Keratinocyte (primary cell): Measurements from ENCODE around the gene MICAL2. TPM values are rescaled to one million over a fixed set of nuclear protein-coding genes. Genes with fewer than 3 reads are reported as not detected.
A peak's percentile ranks its signal among the peaks of the same experiment; 100 is the strongest.

ENCODE experiments used
- DNase-seq: peaks from one replicate; pipeline ENCODE4 v3.0.0-alpha.2; 2011; ENCODE audit warnings: low read depth, missing footprints, low spot score
- FAIRE-seq: peaks from 2 replicates; lab custom pipeline; 2011; peaks lifted over from hg19 to GRCh38; lab: Jason Lieb, UNC
- H2AFZ ChIP-seq: 2 replicates; pipeline ENCODE4 v1.6.0; 2012; ENCODE audit warnings: low read length, control low read depth, inconsistent platforms; ENCODE audit not compliant: control insufficient read depth
- H3K27ac ChIP-seq: 2 replicates; pipeline ENCODE4 v1.5.1; 2011; ENCODE audit warnings: low read length; ENCODE audit not compliant: control insufficient read depth, insufficient read depth
- H3K27me3 ChIP-seq: 3 replicates; pipeline ENCODE4 v1.6.0; 2011; ENCODE audit warnings: low read length; ENCODE audit not compliant: control insufficient read depth, insufficient read depth; ENCODE audit errors: extremely low read depth
- H3K36me3 ChIP-seq, 2 experiments: 2 replicates in 1 of 2; 3 replicates in 1 of 2; pipeline ENCODE4 v1.5.1; 2011; ENCODE audit warnings: low read length in 2 of 2, mild to moderate bottlenecking in 1 of 2; ENCODE audit not compliant: control insufficient read depth in 2 of 2, insufficient read depth in 2 of 2; ENCODE audit errors: extremely low read depth in 1 of 2
- H3K4me1 ChIP-seq: 3 replicates; pipeline ENCODE4 v1.5.1; 2011; ENCODE audit warnings: low read length; ENCODE audit not compliant: control insufficient read depth, insufficient read depth; ENCODE audit errors: extremely low read depth
- H3K4me2 ChIP-seq: 3 replicates; pipeline ENCODE4 v1.6.0; 2011; ENCODE audit warnings: low read depth, low read length; ENCODE audit not compliant: control insufficient read depth, insufficient read depth; ENCODE audit errors: extremely low read depth
- H3K4me3 ChIP-seq, 3 experiments: fragments of 200-600 bp in 1 of 3; sonication (generic) in 1 of 3; 2 replicates in 2 of 3; 3 replicates in 1 of 3; pipeline ENCODE4 v1.5.1; 2011 to 2016; ENCODE audit warnings: low read length in 3 of 3, mild to moderate bottlenecking in 3 of 3, control low read depth in 2 of 3, inconsistent platforms in 1 of 3, low read depth in 1 of 3, mixed read lengths in 1 of 3, mixed run types in 1 of 3, moderate library complexity in 1 of 3; ENCODE audit not compliant: control insufficient read depth in 2 of 3, insufficient read depth in 2 of 3; ENCODE audit errors: extremely low read depth in 1 of 3
- H3K79me2 ChIP-seq: 2 replicates; pipeline ENCODE4 v1.6.0; 2012; ENCODE audit warnings: low read length; ENCODE audit not compliant: control insufficient read depth, insufficient read depth
- H3K9ac ChIP-seq: 3 replicates; pipeline ENCODE4 v1.6.0; 2011; ENCODE audit warnings: low read length; ENCODE audit not compliant: control insufficient read depth, insufficient read depth; ENCODE audit errors: extremely low read depth
- H3K9me1 ChIP-seq: 3 replicates; pipeline ENCODE4 v1.6.0; 2011; ENCODE audit warnings: low read length; ENCODE audit not compliant: control insufficient read depth, insufficient read depth; ENCODE audit errors: extremely low read depth
- H3K9me3 ChIP-seq: 2 replicates; pipeline ENCODE4 v1.5.1; 2012; ENCODE audit warnings: low read depth, low read length; ENCODE audit not compliant: control insufficient read depth
- H4K20me1 ChIP-seq: 3 replicates; pipeline ENCODE4 v1.6.0; 2011; ENCODE audit warnings: low read length; ENCODE audit not compliant: control insufficient read depth, insufficient read depth; ENCODE audit errors: extremely low read depth
- CTCF ChIP-seq, 3 experiments: IDR thresholded peaks in 1 of 3; conservative IDR thresholded peaks in 1 of 3; optimal IDR thresholded peaks in 1 of 3; 2 replicates in 2 of 3; 3 replicates in 1 of 3; pipeline versions ENCODE3 to v1.5.1; 2011; ENCODE audit warnings: low read length in 3 of 3, mild to moderate bottlenecking in 3 of 3, moderate library complexity in 2 of 3, control low read depth in 1 of 3, inconsistent platforms in 1 of 3; ENCODE audit not compliant: insufficient read depth in 2 of 3; ENCODE audit errors: extremely low read depth in 1 of 3
- EZH2 ChIP-seq: IDR thresholded peaks from one replicate; pipeline ENCODE4 v1.6.1; 2012; ENCODE audit warnings: inconsistent platforms, mild to moderate bottlenecking, low read length, moderate library complexity
- dilution Hi-C: fragments of 300-500 bp; cut with MboI; formaldehyde crosslinking; loops from one replicate; pipeline ENCODE4 v1.7.0; 2020; ENCODE audit warnings: low sequenced_read_pairs; ENCODE audit not compliant: extremely low pct_ligation_motif_present
- polyA plus RNA-seq, 5 experiments: library from polyadenylated mRNA; depleted of rRNA in 3 of 5; stranded (reverse) in 3 of 5; stranded (forward) in 1 of 5; unstranded in 1 of 5; fragments of >200 nt; gene quantifications; 1 replicate in 1 of 5; 2 replicates in 3 of 5; 3 replicates in 1 of 5; pipeline versions ENCODE4 v1.2.1 to v1.2.3, GENCODE V29; 2011 to 2012; ENCODE audit warnings: missing spikeins in 2 of 5, low read depth in 1 of 5, low replicate concordance in 1 of 5

MICAL2 gene
- polyA plus RNA-seq, 1 donor (not counting 4 experiments of a cell fraction or from before 2014, with no cell fraction given) = 83.9 TPM

- H4K20me1 ChIP-seq = peaks cover 35% of the 10 kb centered on the region
Observed at GRCh38 chr11:12128301-12128751, 17.9 kb downstream of the MICAL2 start.

GRCh38 chr11:12129227-12129626 lies 18.8 kb downstream of the MICAL2 start:
- H3K27ac ChIP-seq = no peak overlapping the region
- H2AFZ ChIP-seq = no peak overlapping the region
- H3K9ac ChIP-seq = no peak overlapping the region
- no peaks in the 10 kb centered on the region for H3K9me3 ChIP-seq
- H3K36me3 ChIP-seq = peaks cover 19 to 56% of the 10 kb centered on the region in 2 experiments
- no peak overlapping the region for H3K4me2 ChIP-seq
- H3K4me1 ChIP-seq = peaks cover 57% of the 10 kb centered on the region
- dilution Hi-C loops = no loop called here
- H3K79me2 ChIP-seq = peaks cover 92% of the 10 kb centered on the region
- DNase-seq (no peak), FAIRE-seq (no peak)
- H3K27me3 ChIP-seq = no peaks in the 10 kb centered on the region
- peaks cover 9% of the 10 kb centered on the region for H3K9me1 ChIP-seq
- TF ChIP-seq EZH2 = no peak
- TF ChIP-seq CTCF (optimal IDR thresholded peaks at IDR 0.05 in 1 of 3, IDR thresholded peaks at IDR 0.05 in 1 of 3, conservative IDR thresholded peaks at IDR 0.05 in 1 of 3; ENCODE audit: extremely low read depth in 1 of 3, insufficient read depth in 2 of 3, low read length in 3 of 3) = no peak
- H3K4me3 ChIP-seq = no peak overlapping the region
- peaks cover 35% of the 10 kb centered on the region for H4K20me1 ChIP-seq

More at GRCh38 chr11:12128301-12128751, 17.9 kb downstream of the MICAL2 start:
- Histone ChIP-seq H2AFZ (no peak overlapping the region), H3K9me1 (peaks cover 11% of the 10 kb centered on the region), H3K79me2 (peaks cover 92% of the 10 kb centered on the region), H3K36me3 (peaks cover 21 to 64% of the 10 kb centered on the region in 2 experiments), H3K4me2 (no peak overlapping the region), H3K27ac (no peak overlapping the region), H3K4me1 (peaks cover 66% of the 10 kb centered on the region), H3K27me3 (no peaks in the 10 kb centered on the region), H3K4me3 (no peak overlapping the region), H3K9ac (no peak overlapping the region), H3K9me3 (no peaks in the 10 kb centered on the region)
- FAIRE-seq (peak; percentile 26), DNase-seq (no peak)
- dilution Hi-C loops = no loop called here
- TF ChIP-seq CTCF (optimal IDR thresholded peaks at IDR 0.05 in 1 of 3, IDR thresholded peaks at IDR 0.05 in 1 of 3, conservative IDR thresholded peaks at IDR 0.05 in 1 of 3; ENCODE audit: extremely low read depth in 1 of 3, insufficient read depth in 2 of 3, low read length in 3 of 3) (no peak), EZH2 (no peak)
